Left lung (tissue), 10 donors: ENCODE measurements around the gene ADGRE3. TPM values are rescaled to one million over a fixed set of nuclear protein-coding genes. Genes with fewer than 3 reads are reported as not detected.

Experiments used
- ATAC-seq: fragments of 200-7000 bp; cut with Tn5 transposase; one replicate; pipeline ENCODE4 v1.9.1; 2020; ENCODE audit warnings: moderate library complexity
- DNase-seq, 4 donors: peaks; one replicate each; pipeline ENCODE4 v3.0.0-alpha.2; 2013 to 2020
- H3K27ac ChIP-seq, 2 donors: fragments of 200-600 bp; sonication (generic) in 1 of 2; one replicate each; pipeline versions ENCODE4 v1.5.0 to v1.8.0; 2020 to 2021
- H3K27me3 ChIP-seq, 2 donors: fragments of 200-600 bp; sonication (generic) in 1 of 2; one replicate each; pipeline versions ENCODE4 v1.5.0 to v1.8.0; 2020 to 2021
- H3K36me3 ChIP-seq, 2 donors: fragments of 200-600 bp; sonication (generic) in 1 of 2; one replicate each; pipeline versions ENCODE4 v1.5.0 to v1.8.0; 2020 to 2021
- H3K4me1 ChIP-seq, 2 donors: fragments of 200-600 bp; one replicate each; pipeline ENCODE4 v1.8.0; 2021
- H3K4me3 ChIP-seq, 2 donors: fragments of 200-600 bp; sonication (generic) in 1 of 2; one replicate each; pipeline versions ENCODE4 v1.5.0 to v1.8.0; 2020 to 2021; ENCODE audit warnings: mild to moderate bottlenecking in 1 of 2
- H3K9me3 ChIP-seq, 2 donors: fragments of 200-600 bp; sonication (generic) in 1 of 2; one replicate each; pipeline versions ENCODE4 v1.5.0 to v1.8.0; 2020 to 2021
- CTCF ChIP-seq, 2 donors: fragments of 200-600 bp; sonication (generic) in 1 of 2; IDR thresholded peaks; one replicate each; pipeline versions ENCODE4 v1.5.0 to v1.8.0; 2021; ENCODE audit warnings: antibody characterized with exemption in 2 of 2
- intact Hi-C, 2 donors: fragments of 100-400 bp; cut with DNase I; formaldehyde crosslinking; loops; one replicate each; pipeline versions ENCODE4 v1.11.2 to v1.14.2; 2022
- polyA plus RNA-seq, 6 donors: library from polyadenylated mRNA; unstranded; fragments of 120-200 nt; gene quantifications; one replicate each; pipeline ENCODE4 v1.2.1, GENCODE V29; 2013; ENCODE audit not compliant: insufficient read length in 6 of 6
- total RNA-seq, 2 donors: library from RNA; stranded (reverse); fragmentation: NEBNext Ultra II Directional; extraction: Animal tissue kit (Norgen Biotek cat#: 25700); gene quantifications; one replicate each; pipeline ENCODE4 v1.2.1, GENCODE V29; 2021
- donor health status: DM: no; HTN: yes; CAD: no.
- donor health status: DM: no; HTN: no; CAD: no.

Gene ADGRE3
- total and polyA plus RNA-seq, 8 donors, result 0.13 to 0.84 (median 0.20) TPM; not detected in 2

- Histone ChIP-seq H3K9me3 (peaks cover 0 to 13% of the 10 kb centered on the region in 2 donors), H3K27me3 (peaks cover 0 to 11% of the 10 kb centered on the region in 2 donors), H3K4me1 (peaks cover 0 to 43% of the 10 kb centered on the region in 2 donors), H3K27ac (peak overlapping the region in 1 of 2 donors; percentile 31), H3K36me3 (no peaks in the 10 kb centered on the region), H3K4me3 (no peak overlapping the region)
- intact Hi-C loops, result no loop called here
- TF ChIP-seq CTCF (IDR thresholded peaks at IDR 0.05), result no peak
- DNase-seq, result no peak
- ATAC-seq, result peak; percentile 73
Observed at GRCh38 chr19:14672188-14672872, 2.3 kb downstream of the ADGRE3 start.

GRCh38 chr19:14670408-14670807, 4.2 kb downstream of the ADGRE3 start:
- H3K4me3 ChIP-seq, result no peak overlapping the region
- peaks cover 0 to 32% of the 10 kb centered on the region in 2 donors for H3K4me1 ChIP-seq
- ATAC-seq, result no peak
- peaks cover 0 to 13% of the 10 kb centered on the region in 2 donors for H3K9me3 ChIP-seq
- no peaks in the 10 kb centered on the region for H3K36me3 ChIP-seq
- H3K27me3 ChIP-seq, result peaks cover 0 to under 1% of the 10 kb centered on the region in 2 donors
- no peak for DNase-seq
- no peak overlapping the region for H3K27ac ChIP-seq
- TF ChIP-seq CTCF (IDR thresholded peaks at IDR 0.05), result no peak
- intact Hi-C loops, result no loop called here

- Histone ChIP-seq H3K4me1 (peaks cover 0 to 28% of the 10 kb centered on the region in 2 donors), H3K36me3 (no peaks in the 10 kb centered on the region), H3K27ac (no peak overlapping the region), H3K4me3 (no peak overlapping the region), H3K9me3 (peaks cover 0 to 13% of the 10 kb centered on the region in 2 donors), H3K27me3 (no peaks in the 10 kb centered on the region)
- intact Hi-C loops, result no loop called here
- no peak for TF ChIP-seq CTCF (IDR thresholded peaks at IDR 0.05)
- DNase-seq, result no peak
- ATAC-seq, result no peak
Observed at GRCh38 chr19:14669940-14670339, 4.7 kb downstream of the ADGRE3 start.

GRCh38 chr19:14661372-14661924, 13.2 kb downstream of the ADGRE3 start:
- Histone ChIP-seq H3K36me3 (no peaks in the 10 kb centered on the region), H3K27ac (peak overlapping the region in 1 of 2 donors; percentile 48), H3K4me3 (no peak overlapping the region), H3K27me3 (peaks cover 0 to 11% of the 10 kb centered on the region in 2 donors), H3K9me3 (no peaks in the 10 kb centered on the region), H3K4me1 (peaks cover 0 to 14% of the 10 kb centered on the region in 2 donors)
- intact Hi-C loops, result no loop called here
- DNase-seq, result peak in 1 of 4 donors; percentile 35
- ATAC-seq, result peak; percentile 63
- TF ChIP-seq CTCF (IDR thresholded peaks at IDR 0.05), result no peak

GRCh38 chr19:14659874-14660489, 14.7 kb downstream of the ADGRE3 start:
- intact Hi-C loops, result no loop called here
- H3K9me3 ChIP-seq, result no peaks in the 10 kb centered on the region
- DNase-seq (no peak), ATAC-seq (no peak)
- no peak overlapping the region for H3K4me3 ChIP-seq
- peaks cover 0 to 14% of the 10 kb centered on the region in 2 donors for H3K4me1 ChIP-seq
- H3K27ac ChIP-seq, result no peak overlapping the region
- H3K27me3 ChIP-seq, result peaks cover 0 to 11% of the 10 kb centered on the region in 2 donors
- H3K36me3 ChIP-seq, result no peaks in the 10 kb centered on the region
- no peak for TF ChIP-seq CTCF (IDR thresholded peaks at IDR 0.05)
